Dermis lymphatic vessel endothelial cell (primary cell): ENCODE data around the gene OR10H1. TPM values are rescaled to one million over a fixed set of nuclear protein-coding genes. Genes with fewer than 3 reads are reported as not detected.

Source experiments
- total RNA-seq: library from RNA; depleted of rRNA; stranded (reverse); fragments of >200 nt; gene quantifications from 2 replicates; pipeline ENCODE4 v1.2.1, GENCODE V29; 2014

OR10H1 gene, protein sequence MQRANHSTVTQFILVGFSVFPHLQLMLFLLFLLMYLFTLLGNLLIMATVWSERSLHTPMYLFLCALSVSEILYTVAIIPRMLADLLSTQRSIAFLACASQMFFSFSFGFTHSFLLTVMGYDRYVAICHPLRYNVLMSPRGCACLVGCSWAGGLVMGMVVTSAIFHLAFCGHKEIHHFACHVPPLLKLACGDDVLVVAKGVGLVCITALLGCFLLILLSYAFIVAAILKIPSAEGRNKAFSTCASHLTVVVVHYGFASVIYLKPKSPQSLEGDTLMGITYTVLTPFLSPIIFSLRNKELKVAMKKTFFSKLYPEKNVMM
- total RNA-seq, result not detected in 2 replicates

DNA sequence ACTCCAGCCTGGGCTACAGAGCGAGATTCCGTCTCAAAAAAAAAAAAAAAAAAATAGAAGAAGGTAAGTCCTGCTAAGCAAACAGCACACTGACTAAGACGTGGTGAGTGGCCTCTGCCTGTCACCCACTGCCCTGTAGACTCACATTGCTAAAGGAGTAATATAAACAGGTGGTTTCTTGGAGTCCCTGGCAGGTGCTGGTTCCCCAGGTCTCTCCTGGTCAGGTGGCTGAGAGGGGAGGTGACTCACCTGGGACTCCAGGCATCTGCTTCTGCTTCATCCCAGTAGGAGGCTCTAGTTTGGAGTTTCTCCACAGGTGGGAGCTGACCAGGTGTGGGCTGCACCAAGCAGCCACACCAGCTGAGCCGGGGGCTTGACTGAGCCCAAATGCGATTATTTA is at the start of gene OR10H1:
Gene OR10H1, minus strand, starts transcription at position 359 of the 400 bp plus-strand sequence. CDS start 7,627 bp downstream, outside the sequence.

GRCh38 chr19:15787611-15788155 is 27.8 kb downstream of the OR10H1 start, which contains the start of gene OR10H5:
Gene OR10H5 (plus strand): TSS chr19:15787661. CDS start chr19:15794049, 6,388 bp downstream.

Other genes with a start within 250 kb of the OR10H1 start
- gene CYP4F8, start 200.4 kb downstream of the OR10H1 start, total RNA-seq, result not detected in 2 replicates
- not detected in 2 replicates for gene CYP4F3, start 174.8 kb downstream of the OR10H1 start, total RNA-seq
- not detected in 2 replicates for gene CYP4F12, start 142.6 kb downstream of the OR10H1 start, total RNA-seq
- not detected in 2 replicates for gene OR10H2, start 87.6 kb downstream of the OR10H1 start, total RNA-seq
- not detected in 2 replicates for gene OR10H3, start 77.7 kb downstream of the OR10H1 start, total RNA-seq
- gene OR10H5, start 28.0 kb downstream of the OR10H1 start, total RNA-seq, result not detected in 2 replicates
- 0.09 TPM in 1 of 2 replicates, not detected in the other for gene CYP4F2, start 82.4 kb upstream of the OR10H1 start, total RNA-seq
- gene CYP4F11, start 118.9 kb upstream of the OR10H1 start, total RNA-seq, result not detected in 2 replicates
- not detected in 2 replicates for gene OR10H4, start 133.3 kb upstream of the OR10H1 start, total RNA-seq